HEK293 (cell line): Measurements from ENCODE around the gene DRAP1.

Experiments
- CTCF ChIA-PET: fragments of 350-600 bp; formaldehyde crosslinking; extraction: SDS; loops from one replicate; lab custom pipeline; 2021; ENCODE audit warnings: antibody characterized with exemption; lab: Yijun Ruan, JAX
- POLR2A ChIA-PET: fragments of 300-600 bp; formaldehyde crosslinking; extraction: SDS; loops from one replicate; lab custom pipeline; 2020; ENCODE audit warnings: antibody characterized with exemption, inconsistent platforms; lab: Yijun Ruan, JAX
- H3K27ac ChIP-seq: fragments of 200-500 bp; sonication (Bioruptor generic); 2 replicates; pipeline ENCODE4 v1.5.1; 2014; ENCODE audit warnings: low read depth, low read length, control low read depth, inconsistent platforms; ENCODE audit errors: extremely low read depth
- H3K36me3 ChIP-seq, 2 experiments: fragments of 200-500 bp in 1 of 2; sonication (Bioruptor generic) in 1 of 2; 1 replicate in 1 of 2; 2 replicates in 1 of 2; pipeline ENCODE4 v1.5.1; 2014 to 2017; ENCODE audit warnings: inconsistent platforms in 2 of 2, low read length in 2 of 2; ENCODE audit not compliant: control insufficient read depth in 2 of 2, insufficient read depth in 1 of 2
- H3K4me1 ChIP-seq: fragments of 200-500 bp; sonication (Bioruptor generic); 2 replicates; pipeline ENCODE4 v1.5.1; 2014; ENCODE audit warnings: mild to moderate bottlenecking, low read length, inconsistent platforms; ENCODE audit not compliant: control insufficient read depth, insufficient read depth
- H3K4me3 ChIP-seq: 2 replicates; pipeline ENCODE4 v1.5.1; 2011; ENCODE audit warnings: low read depth, mild to moderate bottlenecking, control low read depth, low read length, moderate library complexity
- H3K9me3 ChIP-seq: fragments of 200-500 bp; sonication (Bioruptor generic); 2 replicates; pipeline ENCODE4 v1.5.1; 2014; ENCODE audit warnings: low read depth, low read length, inconsistent platforms; ENCODE audit not compliant: control insufficient read depth, insufficient read depth
- AEBP2 ChIP-seq: fragments of 450-650 bp; formaldehyde crosslinking; IDR thresholded peaks from 2 replicates; pipeline ENCODE4 v1.5.1; 2016; ENCODE audit warnings: missing biosample characterization, missing genetic modification characterization, borderline replicate concordance
- HOXD13 ChIP-seq: sonication (generic); formaldehyde crosslinking; IDR thresholded peaks from 2 replicates; pipeline ENCODE4 v1.8.0; 2022; ENCODE audit warnings: missing genetic modification reagents, borderline replicate concordance
- PATZ1 ChIP-seq: fragments of 450-650 bp; formaldehyde crosslinking; IDR thresholded peaks from 2 replicates; pipeline ENCODE4 v1.5.1; 2016; ENCODE audit warnings: missing biosample characterization, missing genetic modification characterization
- RBAK ChIP-seq: fragments of 450-650 bp; formaldehyde crosslinking; IDR thresholded peaks from 2 replicates; pipeline ENCODE4 v1.5.1; 2016; ENCODE audit warnings: missing biosample characterization, missing genetic modification characterization
- TSHZ1 ChIP-seq: fragments of 450-650 bp; formaldehyde crosslinking; IDR thresholded peaks from 2 replicates; pipeline ENCODE4 v1.5.1; 2016; ENCODE audit warnings: missing biosample characterization, missing genetic modification characterization, borderline replicate concordance
- ZIC2 ChIP-seq: fragments of 450-650 bp; formaldehyde crosslinking; IDR thresholded peaks from 2 replicates; pipeline ENCODE4 v1.5.1; 2016; ENCODE audit warnings: missing biosample characterization, missing genetic modification characterization
- ZNF114 ChIP-seq: fragments of 450-650 bp; formaldehyde crosslinking; IDR thresholded peaks from 2 replicates; pipeline ENCODE4 v1.5.0; 2017; ENCODE audit warnings: missing biosample characterization, missing genetic modification characterization
- ZNF133 ChIP-seq: fragments of 450-650 bp; formaldehyde crosslinking; IDR thresholded peaks from 2 replicates; pipeline ENCODE4 v1.5.1; 2016; ENCODE audit warnings: missing biosample characterization, missing genetic modification characterization
- ZNF146 ChIP-seq: fragments of 450-650 bp; formaldehyde crosslinking; IDR thresholded peaks from 2 replicates; pipeline ENCODE4 v1.5.1; 2016; ENCODE audit warnings: missing biosample characterization, missing genetic modification characterization
- ZNF174 ChIP-seq: fragments of 450-650 bp; formaldehyde crosslinking; IDR thresholded peaks from 2 replicates; pipeline ENCODE4 v1.5.0; 2017; ENCODE audit warnings: missing biosample characterization, mild to moderate bottlenecking, missing genetic modification characterization
- ZNF239 ChIP-seq: fragments of 450-650 bp; formaldehyde crosslinking; IDR thresholded peaks from 2 replicates; pipeline ENCODE4 v1.5.1; 2016; ENCODE audit warnings: missing biosample characterization, missing genetic modification characterization
- ZNF362 ChIP-seq: fragments of 450-650 bp; formaldehyde crosslinking; IDR thresholded peaks from 2 replicates; pipeline ENCODE4 v1.5.1; 2016; ENCODE audit warnings: missing biosample characterization, missing genetic modification characterization
- ZNF530 ChIP-seq: fragments of 450-650 bp; formaldehyde crosslinking; IDR thresholded peaks from 2 replicates; pipeline ENCODE4 v1.5.1; 2016; ENCODE audit warnings: low read depth, missing biosample characterization, missing genetic modification characterization
- ZNF560 ChIP-seq: fragments of 450-650 bp; formaldehyde crosslinking; IDR thresholded peaks from 2 replicates; pipeline ENCODE4 v1.5.1; 2017; ENCODE audit warnings: missing biosample characterization, missing genetic modification characterization, borderline replicate concordance
- ZNF629 ChIP-seq: fragments of 450-650 bp; formaldehyde crosslinking; IDR thresholded peaks from 2 replicates; pipeline ENCODE4 v1.5.1; 2017; ENCODE audit warnings: missing biosample characterization, missing genetic modification characterization
- ZNF670 ChIP-seq: fragments of 450-650 bp; formaldehyde crosslinking; IDR thresholded peaks from 2 replicates; pipeline ENCODE4 v1.5.1; 2016; ENCODE audit warnings: missing biosample characterization, missing genetic modification characterization, low read depth

The DRAP1 gene

GRCh38 chr11:65919141-65919572, at the start of gene DRAP1 (continued):
- TF ChIP-seq ZNF629 (tag by site-specific recombination) (peak; percentile 38; the same call in 1 of the 2 replicates), ZNF239 (tag by site-specific recombination) (no peak)

GRCh38 chr11:65869643-65870306, 49.5 kb upstream of the DRAP1 start:
- CTCF ChIA-PET: interaction anchor here (0.6 to 4.2 kb wide), 6 partner anchors 10 to 382 kb away, joined by 3 to 37 read pairs (median 5); partner anchors contain the start of gene MUS81
- H3K4me1 ChIP-seq: no peaks in the 10 kb centered on the region
- POLR2A ChIA-PET: interaction anchor here (0.6 to 6.6 kb wide), 7 partner anchors 9 to 209 kb away, joined by 3 to 111 read pairs (median 3); partner anchors contain the start of genes CFL1, KAT5 and MUS81
- no peaks in the 10 kb centered on the region for H3K9me3 ChIP-seq
- H3K4me3 ChIP-seq: no peak overlapping the region
- peaks cover 0 to 33% of the 10 kb centered on the region in 2 experiments; a peak in 1 of 3 replicates for H3K36me3 ChIP-seq
- H3K27ac ChIP-seq: no peak overlapping the region
- TF ChIP-seq ZNF146 (tag by site-specific recombination): no peak
- no peak for TF ChIP-seq ZNF362 (tag by site-specific recombination)
- 0 out of 2 replicates have a peak, but pooled peaks have one; percentile 19 for TF ChIP-seq PATZ1 (tag by site-specific recombination)
- TF ChIP-seq ZNF670 (tag by site-specific recombination): no peak
- peak; percentile 55 for TF ChIP-seq ZIC2 (tag by site-specific recombination)
- TF ChIP-seq HOXD13 (CRISPR knock-in tag): no peak
- TF ChIP-seq ZNF560 (tag by site-specific recombination): no peak

GRCh38 chr11:65870307-65870658, 48.9 kb upstream of the DRAP1 start:
- POLR2A ChIA-PET: interaction anchor here (0.9 to 6.6 kb wide), 5 partner anchors 9 to 158 kb away, joined by 3 to 111 read pairs (median 3); partner anchors contain the start of genes CFL1, FIBP, FOSL1 and KAT5
- CTCF ChIA-PET: interaction anchor here (2.1 to 4.2 kb wide), 3 partner anchors 10 to 19 kb away, joined by 5 to 37 read pairs (median 17); partner anchors contain the start of gene MUS81
- Histone ChIP-seq H3K4me1 (no peaks in the 10 kb centered on the region), H3K4me3 (no peak overlapping the region), H3K36me3 (peaks cover 0 to 28% of the 10 kb centered on the region in 2 experiments; a peak in 1 of 3 replicates), H3K9me3 (no peaks in the 10 kb centered on the region), H3K27ac (no peak overlapping the region)
- TF ChIP-seq ZNF629 (tag by site-specific recombination) (no peak), ZNF133 (tag by site-specific recombination) (no peak), AEBP2 (tag by site-specific recombination) (no peak), ZNF174 (tag by site-specific recombination) (no peak), TSHZ1 (tag by site-specific recombination) (no peak), ZNF114 (tag by site-specific recombination) (no peak), RBAK (tag by site-specific recombination) (no peak), ZNF530 (tag by site-specific recombination) (no peak)
